DMS153 (cell line): ENCODE data around the gene HSD17B8.

Experiments used
- DNase-seq: peaks from one replicate; lab custom pipeline; 2025; lab: John Stamatoyannopoulos, UW

HSD17B8 gene

GRCh38 chr6:33192671-33193602 is 11.5 kb upstream of the HSD17B8 start:
- no peak for DNase-seq

GRCh38 chr6:33193619-33194018 is 10.8 kb upstream of the HSD17B8 start:
- DNase-seq: no peak

GRCh38 chr6:33194431-33194979 is 9.9 kb upstream of the HSD17B8 start:
- DNase-seq: no peak

- DNase-seq: no peak
These were observed 8.9 kb upstream of the HSD17B8 start for GRCh38 chr6:33195304-33196165.

GRCh38 chr6:33197431-33198048 is 6.9 kb upstream of the HSD17B8 start:
- DNase-seq: peak; percentile 15

GRCh38 chr6:33198159-33198852 is 6.1 kb upstream of the HSD17B8 start:
- DNase-seq: no peak

GRCh38 chr6:33198853-33199436 is 5.5 kb upstream of the HSD17B8 start:
- no peak for DNase-seq

GRCh38 chr6:33199687-33200218 is 4.7 kb upstream of the HSD17B8 start:
- no peak for DNase-seq

GRCh38 chr6:33200219-33201146 is 4.0 kb upstream of the HSD17B8 start, which contains the start of the genes RXRB and SLC39A7:
Gene RXRB, minus strand, starts transcription at chr6:33200665. Its CDS starts 189 bp downstream, at chr6:33200476.
Gene SLC39A7, plus strand, starts transcription at chr6:33200867. Its CDS starts 379 bp downstream, at chr6:33201246.
- DNase-seq: peak; percentile 97

GRCh38 chr6:33201147-33201545 is 3.3 kb upstream of the HSD17B8 start:
- DNase-seq: no peak

- DNase-seq: no peak
These were observed 2.5 kb upstream of the HSD17B8 start for GRCh38 chr6:33201935-33202334.

GRCh38 chr6:33202799-33203198 is 1.7 kb upstream of the HSD17B8 start:
- DNase-seq: no peak

GRCh38 chr6:33203443-33204164 is 851 bp upstream of the HSD17B8 start:
- no peak for DNase-seq

GRCh38 chr6:33204165-33204414 is 365 bp upstream of the HSD17B8 start:
- DNase-seq: no peak

GRCh38 chr6:33205191-33206026 is 954 bp downstream of the HSD17B8 start:
- DNase-seq: no peak

- DNase-seq: no peak
These were observed 1.8 kb downstream of the HSD17B8 start for GRCh38 chr6:33206027-33206863.

GRCh38 chr6:33206864-33207551 is 2.6 kb downstream of the HSD17B8 start:
- no peak for DNase-seq
